Activated CD4-positive, alpha-beta T cell treated with anti-CD3 and anti-CD28 coated beads for 36 hours (primary cell): ENCODE measurements around the gene EVA1C. TPM values are rescaled to one million over a fixed set of nuclear protein-coding genes. Genes with fewer than 3 reads are reported as not detected.

Experiments
- ATAC-seq: fragments of 200-7000 bp; cut with Tn5 transposase; one replicate; pipeline ENCODE4 v1.10.0; 2021; ENCODE audit warnings: mild to moderate bottlenecking, moderate library complexity
- CTCF ChIA-PET: fragments of 350-600 bp; sonication (Branson Sonifier 250); formaldehyde crosslinking; loops from one replicate; lab custom pipeline; 2021; ENCODE audit warnings: antibody characterized with exemption; lab: Charles Lee
- POLR2A ChIA-PET: fragments of 350-600 bp; sonication (Branson Sonifier 250); formaldehyde crosslinking; loops from one replicate; lab custom pipeline; 2021; ENCODE audit warnings: antibody characterized with exemption, inconsistent platforms; lab: Charles Lee
- DNase-seq: peaks from one replicate; pipeline ENCODE4 v3.0.0-alpha.2; 2020
- H3K27ac Mint-ChIP-seq: one replicate; pipeline ENCODE4 v1.8.0; 2021; ENCODE audit warnings: mixed read lengths
- H3K27me3 Mint-ChIP-seq: one replicate; pipeline ENCODE4 v1.8.0; 2021; ENCODE audit warnings: mixed read lengths
- H3K36me3 Mint-ChIP-seq: one replicate; pipeline ENCODE4 v1.8.0; 2021; ENCODE audit warnings: low read depth, mixed read lengths
- H3K4me1 Mint-ChIP-seq: one replicate; pipeline ENCODE4 v1.8.0; 2021; ENCODE audit warnings: mixed read lengths
- H3K4me3 Mint-ChIP-seq: one replicate; pipeline ENCODE4 v1.8.0; 2021; ENCODE audit warnings: mild to moderate bottlenecking, moderate library complexity, mixed read lengths
- H3K9me3 Mint-ChIP-seq: one replicate; pipeline ENCODE4 v1.8.0; 2021; ENCODE audit warnings: low read depth, mixed read lengths
- intact Hi-C, 2 experiments: fragments of 100-400 bp; cut with DNase I in 1 of 2; cut with micrococcal nuclease in 1 of 2; formaldehyde crosslinking; loops; one replicate each; pipeline versions ENCODE4 v1.14.2 to v1.15.1; 2022 to 2024; cut with DNase I, micrococcal nuclease
- total RNA-seq, 2 experiments: library from RNA; stranded (reverse); gene quantifications; one replicate each; pipeline ENCODE4 v1.2.3, GENCODE V29; 2021

EVA1C gene
- total RNA-seq, 2 experiments from 2014 or later: 9.3 to 10.4 TPM

GRCh38 chr21:32377506-32377905 lies 35.0 kb upstream of the EVA1C start:
- intact Hi-C loops: no loop called here
- H3K4me1 Mint-ChIP-seq: no peaks in the 10 kb centered on the region
- H3K36me3 Mint-ChIP-seq: peaks cover 53% of the 10 kb centered on the region
- H3K27ac Mint-ChIP-seq: no peak overlapping the region
- no peaks in the 10 kb centered on the region for H3K27me3 Mint-ChIP-seq
- no peak overlapping the region for H3K4me3 Mint-ChIP-seq
- no peak for ATAC-seq
- CTCF ChIA-PET: interaction anchor here (0.7 kb wide), 1 partner anchor 68 kb away, joined by 4 read pairs; no protein-coding TSS in a partner anchor
- no peaks in the 10 kb centered on the region for H3K9me3 Mint-ChIP-seq
- POLR2A ChIA-PET: no interaction called here
- no peak for DNase-seq

GRCh38 chr21:32377991-32378390 lies 34.5 kb upstream of the EVA1C start:
- no peak overlapping the region for H3K27ac Mint-ChIP-seq
- ATAC-seq (no peak), DNase-seq (no peak)
- no peak overlapping the region for H3K4me3 Mint-ChIP-seq
- POLR2A ChIA-PET: no interaction called here
- H3K36me3 Mint-ChIP-seq: peaks cover 54% of the 10 kb centered on the region
- H3K9me3 Mint-ChIP-seq: no peaks in the 10 kb centered on the region
- no peaks in the 10 kb centered on the region for H3K27me3 Mint-ChIP-seq
- intact Hi-C loops: no loop called here
- CTCF ChIA-PET: no interaction called here
- H3K4me1 Mint-ChIP-seq: no peaks in the 10 kb centered on the region

DNA sequence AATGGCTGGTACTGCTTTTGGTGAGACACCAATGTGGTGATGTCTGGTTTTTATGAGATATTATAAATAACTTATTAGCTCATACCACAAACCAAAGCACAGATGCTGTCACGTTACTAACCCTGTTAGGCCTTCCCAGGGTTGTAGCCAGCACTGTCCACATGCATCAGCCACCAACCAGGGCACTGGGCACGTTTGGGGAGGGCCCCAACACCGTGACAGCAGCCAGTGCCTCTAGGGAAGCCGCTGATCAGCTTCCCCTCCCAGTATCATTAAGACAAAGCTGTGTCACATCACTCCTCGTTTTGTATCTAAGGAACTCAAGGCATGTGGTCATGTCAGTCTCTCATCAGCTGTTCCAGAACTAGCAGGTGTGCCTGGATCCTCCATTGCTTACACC lies 33.5 kb upstream of the EVA1C start:
- ATAC-seq: no peak
- Mint-ChIP-seq H3K27ac (no peak overlapping the region), H3K4me3 (no peak overlapping the region), H3K9me3 (no peaks in the 10 kb centered on the region), H3K36me3 (peaks cover 62% of the 10 kb centered on the region), H3K27me3 (no peaks in the 10 kb centered on the region), H3K4me1 (no peaks in the 10 kb centered on the region)
- POLR2A ChIA-PET: no interaction called here
- intact Hi-C loops: no loop called here
- CTCF ChIA-PET: interaction anchor here (0.7 kb wide), 1 partner anchor 222 kb away, joined by 3 read pairs; no protein-coding TSS in a partner anchor
- DNase-seq: no peak

- Mint-ChIP-seq H3K4me1 (peaks cover 9% of the 10 kb centered on the region), H3K36me3 (peaks cover 77% of the 10 kb centered on the region), H3K4me3 (no peak overlapping the region), H3K9me3 (no peaks in the 10 kb centered on the region), H3K27me3 (no peaks in the 10 kb centered on the region), H3K27ac (no peak overlapping the region)
- ChIA-PET CTCF (no interaction called here), POLR2A (no interaction called here)
- intact Hi-C loops: no loop called here
- no peak for DNase-seq
- no peak for ATAC-seq
Measured at GRCh38 chr21:32380940-32381339, 31.6 kb upstream of the EVA1C start.

DNA sequence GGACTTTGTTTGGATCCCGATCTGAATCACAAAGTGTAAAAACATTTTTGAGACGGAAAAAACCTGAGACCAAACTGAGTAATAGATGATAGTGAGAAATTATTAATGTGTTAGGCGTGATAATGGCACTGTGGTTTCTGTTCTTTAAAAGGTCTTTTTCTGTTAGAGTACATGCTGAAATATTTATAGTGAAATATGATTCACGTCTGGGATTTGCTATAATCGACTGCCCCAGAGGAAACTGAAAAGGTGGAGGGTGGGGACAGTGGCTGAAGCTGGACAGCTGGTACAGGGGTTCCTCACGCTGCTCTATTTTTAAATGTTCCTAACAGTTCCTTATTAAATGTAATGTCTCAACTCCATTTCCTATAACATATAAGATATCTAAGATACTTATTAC lies 30.9 kb upstream of the EVA1C start:
- CTCF ChIA-PET: no interaction called here

DNA sequence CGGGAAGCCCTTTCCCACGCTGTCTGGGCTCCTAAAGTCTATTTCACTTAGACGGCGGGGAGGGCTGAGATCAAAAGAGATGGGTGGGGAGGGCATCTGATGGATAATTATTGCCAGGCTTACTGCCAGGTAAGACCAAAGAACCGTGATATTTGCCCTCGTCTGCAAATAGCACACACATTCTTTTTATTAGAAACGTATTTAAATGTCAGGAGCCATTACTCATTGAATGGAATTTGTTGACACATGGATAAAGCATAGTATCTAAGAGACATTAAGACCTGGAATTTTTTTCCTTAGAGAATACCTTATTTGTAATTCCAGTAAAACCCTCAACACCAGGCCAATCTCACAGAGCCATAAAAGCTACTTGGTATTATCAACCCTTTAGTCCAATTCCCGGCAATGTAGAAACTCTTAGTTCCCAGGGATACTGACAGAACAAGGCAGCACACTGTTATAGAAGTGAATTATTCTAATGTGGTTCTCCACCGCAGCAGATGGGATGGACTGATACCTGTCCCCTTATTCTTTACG lies 30.3 kb upstream of the EVA1C start:
- CTCF ChIA-PET: no interaction called here
- Mint-ChIP-seq H3K36me3 (peaks cover 70% of the 10 kb centered on the region), H3K4me1 (peaks cover 17% of the 10 kb centered on the region), H3K9me3 (no peaks in the 10 kb centered on the region), H3K27me3 (no peaks in the 10 kb centered on the region), H3K4me3 (no peak overlapping the region), H3K27ac (no peak overlapping the region)
- DNase-seq (no peak), ATAC-seq (no peak)
- intact Hi-C loops: no loop called here
- POLR2A ChIA-PET: no interaction called here

More for the DNA sequence above, 30.9 kb upstream of the EVA1C start:
- Mint-ChIP-seq H3K27me3 (no peaks in the 10 kb centered on the region), H3K9me3 (no peaks in the 10 kb centered on the region), H3K4me1 (peaks cover 11% of the 10 kb centered on the region), H3K36me3 (peaks cover 73% of the 10 kb centered on the region), H3K27ac (no peak overlapping the region), H3K4me3 (no peak overlapping the region)
- ATAC-seq: no peak
- POLR2A ChIA-PET: no interaction called here
- intact Hi-C loops: no loop called here
- DNase-seq: no peak

DNA sequence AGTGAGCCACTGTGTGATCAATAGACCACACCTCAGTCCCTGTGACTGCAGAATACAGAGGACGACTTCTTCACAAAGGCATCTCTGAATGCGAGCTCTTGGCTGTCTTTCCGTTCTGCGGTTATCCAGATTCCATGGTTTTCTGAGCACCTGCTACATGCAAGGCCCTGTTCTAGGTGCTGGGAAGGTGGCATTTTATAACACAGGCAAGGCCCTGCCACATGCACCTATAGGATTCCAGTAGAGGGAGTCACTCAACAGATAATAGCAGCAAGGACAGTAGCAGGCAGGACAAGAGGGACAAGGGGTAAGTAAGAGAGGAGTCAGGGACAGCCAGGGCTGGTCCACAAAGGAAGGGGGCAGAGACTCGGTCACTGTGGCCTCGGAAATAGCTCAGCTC lies 28.7 kb upstream of the EVA1C start:
- H3K27me3 Mint-ChIP-seq: no peaks in the 10 kb centered on the region
- DNase-seq (no peak), ATAC-seq (no peak)
- H3K4me3 Mint-ChIP-seq: no peak overlapping the region
- H3K9me3 Mint-ChIP-seq: no peaks in the 10 kb centered on the region
- peaks cover 29% of the 10 kb centered on the region for H3K4me1 Mint-ChIP-seq
- H3K36me3 Mint-ChIP-seq: peaks cover 66% of the 10 kb centered on the region
- no peak overlapping the region for H3K27ac Mint-ChIP-seq
- intact Hi-C loops: no loop called here
- CTCF ChIA-PET: interaction anchor here (0.6 kb wide), 1 partner anchor 185 kb away, joined by 3 read pairs; no protein-coding TSS in a partner anchor
- POLR2A ChIA-PET: interaction anchor here (0.6 kb wide), 1 partner anchor 388 kb away, joined by 3 read pairs; the partner anchor contains the start of gene PAXBP1

DNA sequence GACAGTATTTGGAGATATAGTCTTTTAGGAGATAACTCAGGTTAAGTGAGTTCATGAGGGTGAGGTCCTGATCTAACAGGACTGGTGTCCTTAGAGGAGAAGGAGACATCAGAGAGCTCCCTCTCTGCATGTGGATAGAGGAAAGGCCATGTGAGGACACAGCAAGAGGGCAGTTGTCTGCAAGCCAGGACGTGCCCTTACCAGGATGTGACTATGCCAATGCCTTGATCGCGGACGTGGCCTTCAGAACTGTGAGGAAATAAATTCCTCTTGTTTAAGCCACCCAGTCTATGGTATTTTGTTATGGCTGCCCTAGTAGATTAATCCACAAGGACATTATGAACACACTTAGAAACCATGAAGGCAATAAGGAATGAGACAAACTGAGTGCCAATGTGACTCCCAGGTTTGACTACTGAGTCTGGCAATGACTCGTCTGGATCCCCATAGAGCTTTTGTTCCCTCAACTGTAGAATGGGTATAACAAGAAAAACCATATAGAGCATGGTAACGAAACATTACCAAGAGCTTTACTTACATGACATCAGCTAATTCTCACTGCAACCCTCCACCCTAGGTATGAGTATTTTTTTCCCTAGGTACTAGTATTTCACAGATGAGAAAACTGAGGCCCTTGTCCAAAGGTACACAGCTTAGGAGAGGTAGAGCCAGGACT lies 26.2 kb upstream of the EVA1C start:
- CTCF ChIA-PET: interaction anchor here (0.9 kb wide), 1 partner anchor 186 kb away, joined by 3 read pairs; no protein-coding TSS in a partner anchor

GRCh38 chr21:32387151-32387550 lies 25.4 kb upstream of the EVA1C start:
- Mint-ChIP-seq H3K27me3 (no peaks in the 10 kb centered on the region), H3K4me1 (peaks cover 59% of the 10 kb centered on the region), H3K9me3 (no peaks in the 10 kb centered on the region), H3K36me3 (peaks cover 60% of the 10 kb centered on the region), H3K4me3 (no peak overlapping the region), H3K27ac (peak overlapping the region; percentile 48)
- ChIA-PET CTCF (interaction anchor here (0.5 kb wide), 1 partner anchor 340 kb away, joined by 5 read pairs; no protein-coding TSS in a partner anchor), POLR2A (interaction anchor here (0.5 kb wide), 1 partner anchor 334 kb away, joined by 8 read pairs; no protein-coding TSS in a partner anchor)
- DNase-seq: no peak
- no peak for ATAC-seq
- intact Hi-C loops: no loop called here

More for the DNA sequence above, 26.2 kb upstream of the EVA1C start:
- ATAC-seq (peak; percentile 55), DNase-seq (no peak)
- Mint-ChIP-seq H3K27me3 (no peaks in the 10 kb centered on the region), H3K36me3 (peaks cover 58% of the 10 kb centered on the region), H3K4me3 (no peak overlapping the region), H3K4me1 (peaks cover 54% of the 10 kb centered on the region), H3K27ac (no peak overlapping the region), H3K9me3 (no peaks in the 10 kb centered on the region)
- POLR2A ChIA-PET: no interaction called here
- intact Hi-C loops: no loop called here

GRCh38 chr21:32388306-32388705 lies 24.2 kb upstream of the EVA1C start:
- peaks cover 48% of the 10 kb centered on the region for H3K36me3 Mint-ChIP-seq
- DNase-seq (no peak), ATAC-seq (no peak)
- H3K9me3 Mint-ChIP-seq: no peaks in the 10 kb centered on the region
- H3K4me1 Mint-ChIP-seq: peaks cover 59% of the 10 kb centered on the region
- CTCF ChIA-PET: no interaction called here
- no peak overlapping the region for H3K27ac Mint-ChIP-seq
- H3K27me3 Mint-ChIP-seq: no peaks in the 10 kb centered on the region
- no peak overlapping the region for H3K4me3 Mint-ChIP-seq
- intact Hi-C loops: no loop called here
- POLR2A ChIA-PET: no interaction called here

GRCh38 chr21:32389337-32390015 lies 23.0 kb upstream of the EVA1C start:
- no peak for ATAC-seq
- Mint-ChIP-seq H3K27me3 (no peaks in the 10 kb centered on the region), H3K9me3 (no peaks in the 10 kb centered on the region), H3K27ac (no peak overlapping the region), H3K4me1 (peaks cover 67% of the 10 kb centered on the region), H3K4me3 (no peak overlapping the region), H3K36me3 (peaks cover 37% of the 10 kb centered on the region)
- intact Hi-C loops: loop anchor here in 1 of 2 experiments (5.0 kb wide), 1 partner anchor 1088 kb away; the partner anchor contains the start of gene TMEM50B
- ChIA-PET CTCF (interaction anchor here (1.0 kb wide), 1 partner anchor 212 kb away, joined by 3 read pairs; no protein-coding TSS in a partner anchor), POLR2A (no interaction called here)
- DNase-seq: no peak
